ENCODE data around the gene NRG2.

DNA sequence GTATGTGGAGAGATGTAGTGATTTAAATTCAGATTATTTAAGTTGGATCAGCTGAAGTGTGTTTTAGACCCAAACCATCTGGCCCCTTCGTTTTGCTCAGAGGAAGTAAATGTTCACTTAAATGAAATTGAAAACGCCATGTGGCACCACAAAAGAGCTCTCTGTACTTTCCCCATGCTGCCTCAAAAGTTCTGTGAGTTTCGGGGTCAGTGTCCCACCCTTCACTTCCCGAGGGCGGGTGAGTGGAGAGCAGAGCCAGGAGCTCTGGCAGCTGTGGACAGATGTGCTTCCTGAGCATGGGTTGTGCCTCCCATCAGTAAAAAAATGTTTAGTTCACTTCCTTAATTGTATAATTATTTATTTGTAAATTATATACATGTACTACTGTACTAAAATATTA lies 199.1 kb downstream of the NRG2 start:
- TF ChIP-seq POLR2AphosphoS5 (IDR thresholded peaks at IDR 0.05; ENCODE audit: low read depth, low read length) (no peak), POLR2A (IDR thresholded peaks at IDR 0.05; ENCODE audit: low read depth, low read length) (no peak)
